ENCODE results near the gene XAGE2. TPM values are rescaled to one million over a fixed set of nuclear protein-coding genes. Genes with fewer than 3 reads are reported as not detected.

Gene XAGE2
- total RNA-seq, 1 experiment from 2014 or later: not detected

- TF ChIP-seq REST (IDR thresholded peaks at IDR 0.05; ENCODE audit: insufficient read depth in 1 of 2, low read depth in 2 of 2, low read length in 1 of 2): no peak
- TF ChIP-seq POLR2AphosphoS5 (IDR thresholded peaks at IDR 0.05; ENCODE audit: low read depth, low read length): no peak
- no peak for TF ChIP-seq TCF7L2 (IDR thresholded peaks at IDR 0.05; ENCODE audit: low read depth, low read length)
- Histone ChIP-seq H3K27ac (ENCODE audit: low read length) (no peak overlapping the region), H3K4me1 (ENCODE audit: control insufficient read depth, insufficient read depth, low read length) (no peaks in the 10 kb centered on the region), H3K9me3 (ENCODE audit: control insufficient read depth, insufficient read depth, low read depth, low read length) (no peaks in the 10 kb centered on the region), H3K4me3 (ENCODE audit: low read depth in 2 of 2, low read length in 2 of 2) (no peak overlapping the region), H3K36me3 (ENCODE audit: control insufficient read depth, insufficient read depth, low read length) (no peaks in the 10 kb centered on the region), H3K27me3 (ENCODE audit: control insufficient read depth, insufficient read depth, low read length) (no peaks in the 10 kb centered on the region; the same call in 1 of the 2 replicates)
- ChIA-PET CTCF (no interaction called here), POLR2A (no interaction called here)
- in situ Hi-C loops (cut with HindIII; ENCODE audit: low pct_unique_long_range_greater_than_20kb, low sequenced_read_pairs): no loop called here
- no peak for DNase-seq (ENCODE audit: low read depth, low spot score)
- no TSS peak for BruUV-seq (replicated peaks)
- intact Hi-C loops (cut with micrococcal nuclease; ENCODE audit: unreplicated experiment): no loop called here
- ATAC-seq: no peak
These were observed 46.5 kb downstream of the XAGE2 start for GRCh38 chrX:52415304-52415703.

DNA sequence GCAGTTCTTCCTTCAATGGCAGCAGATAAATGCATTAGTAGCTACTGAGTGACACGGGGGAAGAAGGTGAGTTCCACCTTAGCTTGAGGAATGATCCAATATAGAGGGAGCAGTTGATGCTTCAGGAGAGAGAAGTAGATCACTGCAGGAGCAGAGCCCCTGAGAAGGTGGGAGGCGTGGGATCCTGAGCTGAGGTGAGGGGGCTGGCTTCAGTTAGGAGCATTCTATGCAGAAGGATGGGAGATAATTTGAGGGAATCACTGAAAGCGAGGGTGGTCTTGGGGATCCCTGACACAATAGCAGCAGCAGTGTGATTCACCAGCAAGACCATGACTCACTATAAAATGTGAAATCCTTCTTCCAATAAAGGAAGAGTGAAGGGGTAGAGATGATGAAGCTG, 48.0 kb downstream of the XAGE2 start:
- ATAC-seq: no peak
- CTCF ChIA-PET: no interaction called here
- Histone ChIP-seq H3K4me3 (ENCODE audit: low read depth in 2 of 2, low read length in 2 of 2) (no peak overlapping the region), H3K36me3 (ENCODE audit: control insufficient read depth, insufficient read depth, low read length) (no peaks in the 10 kb centered on the region), H3K4me1 (ENCODE audit: control insufficient read depth, insufficient read depth, low read length) (no peaks in the 10 kb centered on the region), H3K9me3 (ENCODE audit: control insufficient read depth, insufficient read depth, low read depth, low read length) (no peaks in the 10 kb centered on the region), H3K27ac (ENCODE audit: low read length) (no peak overlapping the region), H3K27me3 (ENCODE audit: control insufficient read depth, insufficient read depth, low read length) (no peaks in the 10 kb centered on the region; the same call in 1 of the 2 replicates)
- POLR2A ChIA-PET: no interaction called here
- no peak for DNase-seq (ENCODE audit: low read depth, low spot score)
- no TSS peak for BruUV-seq (replicated peaks)
- in situ Hi-C loops (cut with HindIII; ENCODE audit: low pct_unique_long_range_greater_than_20kb, low sequenced_read_pairs) (no loop called here), intact Hi-C loops (cut with micrococcal nuclease; ENCODE audit: unreplicated experiment) (no loop called here)
- TF ChIP-seq POLR2AphosphoS5 (IDR thresholded peaks at IDR 0.05; ENCODE audit: low read depth, low read length): no peak
- no peak for TF ChIP-seq TCF7L2 (IDR thresholded peaks at IDR 0.05; ENCODE audit: low read depth, low read length)
- TF ChIP-seq, protein P1, sequence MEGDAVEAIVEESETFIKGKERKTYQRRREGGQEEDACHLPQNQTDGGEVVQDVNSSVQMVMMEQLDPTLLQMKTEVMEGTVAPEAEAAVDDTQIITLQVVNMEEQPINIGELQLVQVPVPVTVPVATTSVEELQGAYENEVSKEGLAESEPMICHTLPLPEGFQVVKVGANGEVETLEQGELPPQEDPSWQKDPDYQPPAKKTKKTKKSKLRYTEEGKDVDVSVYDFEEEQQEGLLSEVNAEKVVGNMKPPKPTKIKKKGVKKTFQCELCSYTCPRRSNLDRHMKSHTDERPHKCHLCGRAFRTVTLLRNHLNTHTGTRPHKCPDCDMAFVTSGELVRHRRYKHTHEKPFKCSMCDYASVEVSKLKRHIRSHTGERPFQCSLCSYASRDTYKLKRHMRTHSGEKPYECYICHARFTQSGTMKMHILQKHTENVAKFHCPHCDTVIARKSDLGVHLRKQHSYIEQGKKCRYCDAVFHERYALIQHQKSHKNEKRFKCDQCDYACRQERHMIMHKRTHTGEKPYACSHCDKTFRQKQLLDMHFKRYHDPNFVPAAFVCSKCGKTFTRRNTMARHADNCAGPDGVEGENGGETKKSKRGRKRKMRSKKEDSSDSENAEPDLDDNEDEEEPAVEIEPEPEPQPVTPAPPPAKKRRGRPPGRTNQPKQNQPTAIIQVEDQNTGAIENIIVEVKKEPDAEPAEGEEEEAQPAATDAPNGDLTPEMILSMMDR (IDR thresholded peaks at IDR 0.05): no peak
- no peak for TF ChIP-seq REST (IDR thresholded peaks at IDR 0.05; ENCODE audit: insufficient read depth in 1 of 2, low read depth in 2 of 2, low read length in 1 of 2)
- no peak for TF ChIP-seq SIN3A (IDR thresholded peaks at IDR 0.05; ENCODE audit: borderline replicate concordance, insufficient read depth, low read depth, low read length)

Data from Panc1 (cell line).